ENCODE data around the gene DYRK1A.

DNA sequence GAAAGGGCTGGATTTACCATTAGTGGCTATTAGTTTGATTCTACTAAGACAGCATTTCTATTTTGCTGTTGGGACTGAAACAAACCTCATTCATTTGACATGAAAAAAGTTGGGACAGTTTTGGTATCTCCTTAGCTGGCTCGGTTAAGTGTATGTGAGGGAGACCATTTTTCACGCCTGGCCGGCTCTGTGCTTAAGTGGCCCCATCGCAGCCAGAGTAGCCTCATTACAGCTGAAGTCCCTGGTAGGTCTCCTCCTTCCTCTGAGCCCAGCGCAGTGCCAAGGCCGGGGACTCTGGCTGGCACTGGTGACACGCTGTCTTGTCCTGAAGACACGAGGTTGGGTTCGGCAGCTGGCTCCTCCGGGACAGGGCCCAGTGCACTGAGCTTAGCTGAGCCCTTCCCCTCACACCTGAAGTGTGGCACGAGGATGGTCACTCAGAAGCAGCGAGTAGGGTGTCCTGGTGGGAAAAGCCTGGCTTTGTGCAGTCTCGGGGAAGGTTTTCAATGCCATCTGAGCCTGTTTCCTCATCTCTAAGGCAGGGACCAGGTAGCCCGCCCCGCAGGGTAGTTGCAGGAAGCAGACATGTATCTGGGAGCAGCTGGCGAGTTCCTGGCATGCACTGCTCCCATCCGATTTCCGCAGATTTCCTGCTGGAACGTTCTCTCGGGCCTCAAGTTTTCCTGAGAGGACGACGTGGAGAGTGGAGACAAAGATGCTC lies 196.5 kb downstream of the DYRK1A start:
- no peak for TF ChIP-seq PATZ1 (CRISPR knock-in tag; IDR thresholded peaks at IDR 0.05; ENCODE audit: borderline replicate concordance)
- no peak for TF ChIP-seq TOX (CRISPR knock-in tag; IDR thresholded peaks at IDR 0.05; ENCODE audit: borderline replicate concordance)
- TF ChIP-seq RARB (CRISPR knock-in tag; IDR thresholded peaks at IDR 0.05) = no peak
